GM13976 (cell line): ENCODE measurements around the gene SKIDA1.

Experiments
- DNase-seq: peaks from one replicate; pipeline ENCODE4 v3.0.0; 2012; ENCODE audit warnings: low spot score
- in situ Hi-C: fragments of 300-500 bp; cut with MboI; formaldehyde crosslinking; loops from one replicate; pipeline ENCODE4 v1.12.0; 2022; ENCODE audit warnings: low sequenced_read_pairs, mixed read lengths, inconsistent platforms; ENCODE audit not compliant: unreplicated experiment
- TF ChIP-seq, protein P1 (sequence below): IDR thresholded peaks from 2 replicates; pipeline ENCODE4 v1.5.1; 2012; ENCODE audit warnings: borderline replicate concordance, mild to moderate bottlenecking; ENCODE audit not compliant: insufficient read depth; ENCODE audit errors: extremely low read depth, missing control alignments, control extremely low read depth

The SKIDA1 gene

DNA sequence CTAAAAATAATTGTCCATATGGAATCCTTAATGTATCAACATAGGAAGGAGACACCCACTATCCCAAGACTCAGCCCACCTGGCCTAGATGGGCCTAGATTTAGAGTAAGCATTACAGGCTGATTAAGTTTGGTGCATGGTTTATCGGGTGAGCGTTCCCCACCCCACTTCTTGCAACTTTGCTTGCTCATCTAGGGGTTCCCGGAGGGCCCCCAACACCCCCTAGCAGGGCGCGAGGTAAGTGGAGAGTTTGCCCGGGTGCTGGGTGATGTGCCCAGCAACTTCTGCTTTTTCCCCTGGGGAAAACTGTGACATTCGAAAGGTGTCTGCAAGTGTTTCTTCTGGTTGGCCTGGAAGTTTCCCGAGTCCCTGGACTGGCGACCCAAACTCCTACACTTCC, 31.7 kb downstream of the SKIDA1 start:
- in situ Hi-C loops, result loop anchor here (10.0 to 25.0 kb wide), 3 partner anchors 219 to 406 kb away; no protein-coding TSS in a partner anchor
- TF ChIP-seq, protein P1, sequence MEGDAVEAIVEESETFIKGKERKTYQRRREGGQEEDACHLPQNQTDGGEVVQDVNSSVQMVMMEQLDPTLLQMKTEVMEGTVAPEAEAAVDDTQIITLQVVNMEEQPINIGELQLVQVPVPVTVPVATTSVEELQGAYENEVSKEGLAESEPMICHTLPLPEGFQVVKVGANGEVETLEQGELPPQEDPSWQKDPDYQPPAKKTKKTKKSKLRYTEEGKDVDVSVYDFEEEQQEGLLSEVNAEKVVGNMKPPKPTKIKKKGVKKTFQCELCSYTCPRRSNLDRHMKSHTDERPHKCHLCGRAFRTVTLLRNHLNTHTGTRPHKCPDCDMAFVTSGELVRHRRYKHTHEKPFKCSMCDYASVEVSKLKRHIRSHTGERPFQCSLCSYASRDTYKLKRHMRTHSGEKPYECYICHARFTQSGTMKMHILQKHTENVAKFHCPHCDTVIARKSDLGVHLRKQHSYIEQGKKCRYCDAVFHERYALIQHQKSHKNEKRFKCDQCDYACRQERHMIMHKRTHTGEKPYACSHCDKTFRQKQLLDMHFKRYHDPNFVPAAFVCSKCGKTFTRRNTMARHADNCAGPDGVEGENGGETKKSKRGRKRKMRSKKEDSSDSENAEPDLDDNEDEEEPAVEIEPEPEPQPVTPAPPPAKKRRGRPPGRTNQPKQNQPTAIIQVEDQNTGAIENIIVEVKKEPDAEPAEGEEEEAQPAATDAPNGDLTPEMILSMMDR, result no peak
- no peak for DNase-seq

DNA sequence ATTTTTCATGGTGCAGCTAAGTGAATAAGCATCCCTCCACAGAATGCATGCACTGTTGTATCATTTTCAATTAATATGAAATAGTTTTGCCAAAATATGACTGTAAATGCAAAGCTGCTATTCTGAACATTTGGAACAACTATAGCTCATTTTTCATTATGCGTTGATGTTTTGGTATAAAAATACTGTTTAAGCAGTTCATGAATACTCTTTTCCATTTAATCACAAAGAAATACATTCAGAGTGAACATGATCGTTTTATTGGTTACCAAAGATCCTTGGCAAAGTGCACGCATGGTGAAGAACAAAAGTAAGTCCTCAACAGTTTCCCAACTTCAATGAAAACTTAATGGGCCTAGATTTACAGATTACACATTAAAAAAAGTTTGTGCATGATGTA, 33.1 kb downstream of the SKIDA1 start:
- in situ Hi-C loops, result loop anchor here (10.0 to 25.0 kb wide), 3 partner anchors 218 to 405 kb away; no protein-coding TSS in a partner anchor
- DNase-seq, result no peak
- TF ChIP-seq, protein P1, result no peak

DNA sequence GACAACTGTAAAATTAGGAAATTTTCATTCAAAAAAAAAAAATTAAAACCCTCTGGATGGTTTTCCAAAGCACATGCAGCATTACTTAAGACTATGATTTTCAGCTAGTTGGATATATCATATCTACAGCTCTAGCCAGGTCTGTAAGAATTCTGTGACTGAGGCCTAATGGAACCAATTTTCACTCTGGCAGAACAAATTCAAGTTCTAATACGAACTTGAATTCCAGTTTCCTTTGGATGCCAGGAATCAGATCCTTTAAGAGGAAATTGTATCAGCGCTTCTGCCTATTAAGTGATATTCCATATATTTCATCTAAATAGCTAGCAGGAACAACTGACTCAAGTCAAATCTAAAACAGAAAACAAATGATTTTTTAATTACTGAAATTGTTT, 34.8 kb downstream of the SKIDA1 start:
- TF ChIP-seq, protein P1, result no peak
- no peak for DNase-seq
- in situ Hi-C loops, result loop anchor here (10.0 to 25.0 kb wide), 3 partner anchors 216 to 403 kb away; no protein-coding TSS in a partner anchor

DNA sequence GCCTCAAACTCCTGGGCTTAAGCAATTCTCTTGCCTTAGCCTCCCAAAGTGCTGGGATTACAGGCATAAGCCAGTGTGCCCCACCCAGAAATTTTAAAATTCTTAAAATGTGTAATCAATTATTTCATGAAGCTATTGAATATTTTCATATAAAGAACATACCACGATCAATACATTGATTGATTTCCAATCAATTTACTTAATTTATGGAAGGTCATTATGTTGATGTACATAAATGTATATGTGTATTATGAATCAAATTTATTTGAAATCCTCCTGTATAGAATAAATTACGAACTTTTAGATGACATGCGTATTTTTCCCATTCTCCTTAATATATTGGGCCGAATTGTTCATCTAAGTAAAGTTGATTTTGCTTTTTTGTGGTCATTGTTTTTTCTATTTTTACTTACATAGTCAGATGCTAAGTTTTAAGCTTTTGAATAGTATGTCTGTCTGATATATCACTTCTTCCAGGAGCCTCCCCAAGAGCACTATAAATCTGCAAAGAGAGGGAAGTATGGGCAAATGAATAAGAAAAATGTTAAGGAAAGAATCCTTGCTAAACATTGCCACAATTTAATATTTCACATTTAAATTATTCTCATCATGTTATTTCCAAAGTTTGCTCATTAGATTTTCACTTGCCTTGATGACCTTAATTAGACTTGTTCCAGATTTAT, 35.3 kb downstream of the SKIDA1 start:
- in situ Hi-C loops, result loop anchor here (10.0 to 25.0 kb wide), 3 partner anchors 215 to 403 kb away; no protein-coding TSS in a partner anchor
- TF ChIP-seq, protein P1, result no peak
- DNase-seq, result no peak

DNA sequence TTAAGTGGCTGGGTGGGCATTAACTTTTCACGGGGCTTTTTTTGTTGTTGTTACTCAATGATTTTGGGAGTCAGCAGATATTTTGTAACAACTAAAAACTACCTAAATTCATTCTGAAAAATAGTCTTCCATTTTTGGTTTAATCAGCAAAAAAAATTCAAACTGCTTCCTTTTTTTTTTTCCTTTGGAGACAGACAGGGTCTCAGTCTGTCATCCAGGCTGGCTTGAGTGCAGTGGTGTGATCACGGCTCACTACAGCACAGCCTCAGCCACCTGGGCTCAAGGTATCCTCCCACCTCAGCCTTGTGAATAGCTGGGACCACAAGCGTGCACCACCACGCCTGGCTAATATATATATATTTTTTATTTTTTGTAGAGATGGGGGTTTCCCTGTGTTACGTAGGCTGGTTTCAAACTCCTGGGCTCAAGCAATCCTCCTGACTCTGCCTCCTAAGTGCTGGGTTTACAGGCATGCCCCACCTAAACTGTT, 36.5 kb downstream of the SKIDA1 start:
- in situ Hi-C loops, result loop anchor here (25.0 kb wide), 1 partner anchor 402 kb away; no protein-coding TSS in a partner anchor
- no peak for DNase-seq
- TF ChIP-seq, protein P1, result no peak

DNA sequence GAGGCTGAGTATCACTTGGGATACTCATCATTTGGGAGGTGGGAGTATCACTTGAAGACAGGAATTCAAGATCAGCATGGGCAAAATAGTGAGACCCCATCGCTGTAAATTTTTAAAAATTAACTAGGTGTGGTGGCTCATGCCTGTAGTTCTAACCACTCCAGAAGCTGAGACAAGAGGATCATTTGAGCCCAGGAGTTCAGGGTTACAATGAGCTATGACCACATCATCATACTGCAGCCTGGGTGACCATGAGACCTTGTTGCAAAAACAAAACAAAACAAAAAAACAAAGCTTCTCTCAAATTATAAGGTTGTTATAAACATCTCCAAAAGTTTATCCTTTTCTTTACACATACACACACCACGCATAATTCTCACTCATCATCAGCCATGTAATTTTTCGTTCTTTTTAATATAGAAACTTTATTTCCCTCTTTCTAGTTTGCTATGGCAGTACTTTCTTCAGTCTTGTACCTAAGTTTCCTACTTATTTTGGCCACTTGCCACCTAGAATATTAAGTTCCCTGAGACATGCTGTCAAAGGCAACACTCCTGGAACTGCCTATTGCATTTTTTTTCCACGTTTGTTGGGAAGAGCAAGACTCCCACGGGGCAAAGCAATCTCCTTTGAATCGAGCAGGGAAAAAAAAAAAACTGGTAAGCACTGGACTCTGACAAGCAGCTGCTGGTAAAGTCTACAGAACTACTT, 37.1 kb downstream of the SKIDA1 start:
- TF ChIP-seq, protein P1, result no peak
- in situ Hi-C loops, result loop anchor here (25.0 kb wide), 1 partner anchor 401 kb away; no protein-coding TSS in a partner anchor
- DNase-seq, result no peak
